ENCODE data around the gene GPC6. TPM values are rescaled to one million over a fixed set of nuclear protein-coding genes. Genes with fewer than 3 reads are reported as not detected.

Gene GPC6
- total and polyA plus RNA-seq, 12 donors = 0.15 to 5.4 (median 2.5) TPM

DNA sequence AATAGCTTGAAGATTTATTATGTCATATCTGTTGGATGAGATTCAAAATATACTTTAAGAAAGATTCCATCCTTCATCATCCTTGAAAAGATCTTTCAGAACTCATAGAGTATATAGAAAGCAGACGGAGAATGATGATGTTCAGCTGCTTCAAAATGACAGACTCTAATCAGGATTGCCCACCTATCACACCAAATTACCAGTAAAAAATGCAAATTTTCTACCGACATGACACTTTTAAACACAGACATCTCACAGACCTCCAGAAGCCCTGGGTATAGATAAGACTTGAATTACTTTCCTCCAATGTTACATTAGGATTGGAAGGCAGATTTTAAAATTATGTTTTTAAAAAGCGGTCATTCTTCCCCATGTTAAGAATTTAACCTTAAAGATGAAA is 235.5 kb downstream of the GPC6 start:
- H3K27me3 ChIP-seq = no peaks in the 10 kb centered on the region
- H3K36me3 ChIP-seq = no peaks in the 10 kb centered on the region
- ATAC-seq = no peak
- no peak overlapping the region for H3K4me3 ChIP-seq
- TF ChIP-seq CTCF (IDR thresholded peaks at IDR 0.05) = no peak
- 71 to 74% methylated on average over 3 of the region's 3 CpGs for WGBS, 2 donors
- no peak for DNase-seq
- no peaks in the 10 kb centered on the region for H3K4me1 ChIP-seq
- intact Hi-C loops (cut with DNase I) = no loop called here
- no peaks in the 10 kb centered on the region for H3K9me3 ChIP-seq
- no peak overlapping the region for H3K27ac ChIP-seq

DNA sequence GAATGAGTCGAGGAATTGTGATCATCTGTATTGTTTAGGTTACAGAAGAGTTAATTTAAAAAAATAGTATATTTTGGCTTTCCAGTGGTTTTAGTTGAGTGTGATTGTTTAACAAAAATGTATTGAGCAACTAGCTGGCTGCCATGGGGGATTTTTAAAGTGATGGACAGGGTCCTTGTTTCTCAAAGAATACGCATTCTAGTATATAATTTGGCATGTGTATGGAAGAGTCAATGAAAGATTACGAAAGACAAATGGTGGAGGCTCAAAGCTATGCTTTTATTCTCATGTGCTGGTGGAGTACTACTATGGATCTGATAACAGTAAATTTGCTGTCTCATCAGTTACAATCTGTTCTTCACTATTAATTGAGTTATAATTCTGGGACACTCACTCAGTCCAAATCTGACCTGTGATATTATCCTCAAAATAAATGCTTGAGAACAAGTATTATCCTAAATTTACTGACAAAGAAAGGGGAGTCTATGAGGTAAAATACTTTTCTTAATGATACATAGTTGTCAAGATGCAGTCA is 240.0 kb downstream of the GPC6 start:
- Histone ChIP-seq H3K9me3 (peaks cover 0 to 24% (median 0%) of the 10 kb centered on the region in 11 donors), H3K4me1 (no peaks in the 10 kb centered on the region), H3K27ac (no peak overlapping the region), H3K36me3 (no peaks in the 10 kb centered on the region), H3K27me3 (no peaks in the 10 kb centered on the region), H3K4me3 (no peak overlapping the region)
- ATAC-seq (no peak), DNase-seq (no peak)
- intact Hi-C loops (cut with DNase I) = no loop called here
- no peak for TF ChIP-seq CTCF (IDR thresholded peaks at IDR 0.05)
- WGBS, 2 donors = 92 to 96% methylated on average over 3 of the region's 3 CpGs

GRCh38 chr13:93467175-93467574 is 240.6 kb downstream of the GPC6 start:
- no peak overlapping the region for H3K27ac ChIP-seq
- peaks cover 0 to 27% (median 0%) of the 10 kb centered on the region in 11 donors for H3K9me3 ChIP-seq
- H3K27me3 ChIP-seq = no peaks in the 10 kb centered on the region
- intact Hi-C loops (cut with DNase I) = no loop called here
- DNase-seq = no peak
- H3K4me3 ChIP-seq = no peak overlapping the region
- no peaks in the 10 kb centered on the region for H3K4me1 ChIP-seq
- ATAC-seq = no peak
- TF ChIP-seq CTCF (IDR thresholded peaks at IDR 0.05) = no peak
- 84 to 88% methylated on average over 2 of the region's 2 CpGs for WGBS, 2 donors
- no peaks in the 10 kb centered on the region for H3K36me3 ChIP-seq

DNA sequence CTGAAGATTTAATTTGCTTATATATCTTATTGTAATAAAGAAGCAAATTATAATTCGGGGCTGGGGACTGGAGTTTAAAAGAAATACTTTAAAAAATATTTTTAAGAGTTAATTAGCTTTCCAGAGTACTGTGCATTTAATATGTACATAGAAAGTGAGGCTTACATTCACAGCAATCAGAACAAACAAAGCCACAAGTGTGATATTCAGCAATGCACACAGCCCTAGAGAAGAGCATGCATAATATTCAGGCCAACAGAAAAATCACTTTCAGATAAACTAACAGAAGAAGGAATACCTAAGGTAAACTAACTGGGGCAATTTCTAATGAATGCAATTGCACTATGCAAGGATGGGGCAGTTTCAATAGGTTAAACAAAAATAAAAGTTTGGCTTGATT is 241.8 kb downstream of the GPC6 start:
- H3K4me3 ChIP-seq = no peak overlapping the region
- TF ChIP-seq CTCF (IDR thresholded peaks at IDR 0.05) = no peak
- no peak overlapping the region for H3K27ac ChIP-seq
- intact Hi-C loops (cut with DNase I) = no loop called here
- peaks cover 0 to 36% (median 0%) of the 10 kb centered on the region in 11 donors for H3K9me3 ChIP-seq
- no peaks in the 10 kb centered on the region for H3K36me3 ChIP-seq
- WGBS, 2 donors = 69 to 73% methylated on average over 1 of the region's 1 CpG
- no peak for ATAC-seq
- no peak for DNase-seq
- H3K4me1 ChIP-seq = no peaks in the 10 kb centered on the region
- H3K27me3 ChIP-seq = no peaks in the 10 kb centered on the region

Measured in heart right ventricle (tissue), 16 donors.